OCI-LY1 (cell line): ENCODE data around the gene VCL.

Experiments used
- H2AFZ ChIP-seq: fragments of 200-600 bp; sonication (generic), shearing (Covaris generic); 2 replicates; pipeline ENCODE4 v1.6.0; 2014; ENCODE audit warnings: antibody characterized with exemption, mild to moderate bottlenecking, low read length
- H3F3A ChIP-seq: fragments of 200-600 bp; sonication (generic), shearing (Covaris generic); 2 replicates; pipeline ENCODE4 v1.6.0; 2014; ENCODE audit warnings: mild to moderate bottlenecking, antibody characterized with exemption, low read length, moderate library complexity; ENCODE audit not compliant: insufficient read depth
- H3K27ac ChIP-seq: fragments of 200-600 bp; sonication (generic); 2 replicates; pipeline ENCODE4 v1.5.1; 2014; ENCODE audit warnings: low read length, mixed run types, mild to moderate bottlenecking, low read depth; ENCODE audit not compliant: poor library complexity, severe bottlenecking
- H3K27me3 ChIP-seq: fragments of 200-600 bp; sonication (generic); 2 replicates; pipeline ENCODE4 v1.6.0; 2014; ENCODE audit warnings: antibody characterized with exemption, mild to moderate bottlenecking, low read length, moderate library complexity; ENCODE audit not compliant: insufficient read depth
- H3K36me3 ChIP-seq: fragments of 200-600 bp; sonication (generic); 2 replicates; pipeline ENCODE4 v1.6.1; 2014; ENCODE audit warnings: mild to moderate bottlenecking, antibody characterized with exemption, low read length, moderate library complexity, mixed read lengths; ENCODE audit not compliant: insufficient read depth
- H3K4me1 ChIP-seq: fragments of 200-600 bp; sonication (generic); 2 replicates; pipeline ENCODE4 v1.5.1; 2014; ENCODE audit warnings: mild to moderate bottlenecking, low read length, moderate library complexity; ENCODE audit not compliant: insufficient read depth, severe bottlenecking
- H3K4me2 ChIP-seq: fragments of 200-600 bp; sonication (generic), shearing (Covaris generic); 2 replicates; pipeline ENCODE4 v1.6.1; 2014; ENCODE audit warnings: low read length
- H3K4me3 ChIP-seq: fragments of 200-600 bp; sonication (generic); 2 replicates; pipeline ENCODE4 v1.5.1; 2014; ENCODE audit warnings: low read length, low read depth, mild to moderate bottlenecking, mixed read lengths; ENCODE audit not compliant: poor library complexity, severe bottlenecking
- H3K79me2 ChIP-seq: fragments of 200-600 bp; shearing (Covaris generic); 2 replicates; pipeline ENCODE4 v1.6.1; 2016; ENCODE audit warnings: mixed run types, low read length, mixed read lengths; ENCODE audit not compliant: insufficient read depth
- H3K9ac ChIP-seq: fragments of 200-600 bp; sonication (generic), shearing (Covaris generic); 2 replicates; pipeline ENCODE4 v1.6.1; 2014; ENCODE audit warnings: mild to moderate bottlenecking, low read length, mixed read lengths
- H3K9me2 ChIP-seq: fragments of 200-600 bp; sonication (generic), shearing (Covaris generic); 2 replicates; pipeline ENCODE4 v1.6.1; 2014; ENCODE audit warnings: low read depth, mild to moderate bottlenecking, low read length, mixed read lengths
- H3K9me3 ChIP-seq: fragments of 200-600 bp; shearing (Covaris generic); 2 replicates; pipeline ENCODE4 v1.6.1; 2014; ENCODE audit warnings: low read length, mixed read lengths
- H4K20me1 ChIP-seq: fragments of 200-600 bp; sonication (generic), shearing (Covaris generic); 2 replicates; pipeline ENCODE4 v1.6.0; 2016; ENCODE audit warnings: mild to moderate bottlenecking, low read length; ENCODE audit not compliant: insufficient read depth
- EZH2 ChIP-seq: fragments of 200-600 bp; sonication (generic), shearing (Covaris generic); IDR thresholded peaks from 2 replicates; pipeline ENCODE4 v1.8.0; 2017; ENCODE audit warnings: borderline replicate concordance, mixed run types, mild to moderate bottlenecking, antibody characterized with exemption, low read length, moderate library complexity, mixed read lengths
- TF ChIP-seq, protein P1 (sequence below): fragments of 200-600 bp; sonication (generic), shearing (Covaris generic); IDR thresholded peaks from 2 replicates; pipeline ENCODE4 v1.5.1; 2017; ENCODE audit warnings: mild to moderate bottlenecking, antibody characterized with exemption, low read length, moderate library complexity, mixed read lengths

The VCL gene

GRCh38 chr10:74021248-74022055, 23.5 kb downstream of the VCL start:
- Histone ChIP-seq H3K36me3 (no peaks in the 10 kb centered on the region; the same call in 1 of the 2 replicates), H3K79me2 (no peaks in the 10 kb centered on the region), H4K20me1 (no peaks in the 10 kb centered on the region), H3K9ac (no peak overlapping the region), H2AFZ (no peak overlapping the region), H3F3A (no peaks in the 10 kb centered on the region), H3K9me2 (no peaks in the 10 kb centered on the region), H3K9me3 (no peaks in the 10 kb centered on the region), H3K4me1 (no peaks in the 10 kb centered on the region), H3K4me3 (no peak overlapping the region), H3K4me2 (no peak overlapping the region), H3K27me3 (no peaks in the 10 kb centered on the region), H3K27ac (no peak overlapping the region)
- TF ChIP-seq, protein P1, sequence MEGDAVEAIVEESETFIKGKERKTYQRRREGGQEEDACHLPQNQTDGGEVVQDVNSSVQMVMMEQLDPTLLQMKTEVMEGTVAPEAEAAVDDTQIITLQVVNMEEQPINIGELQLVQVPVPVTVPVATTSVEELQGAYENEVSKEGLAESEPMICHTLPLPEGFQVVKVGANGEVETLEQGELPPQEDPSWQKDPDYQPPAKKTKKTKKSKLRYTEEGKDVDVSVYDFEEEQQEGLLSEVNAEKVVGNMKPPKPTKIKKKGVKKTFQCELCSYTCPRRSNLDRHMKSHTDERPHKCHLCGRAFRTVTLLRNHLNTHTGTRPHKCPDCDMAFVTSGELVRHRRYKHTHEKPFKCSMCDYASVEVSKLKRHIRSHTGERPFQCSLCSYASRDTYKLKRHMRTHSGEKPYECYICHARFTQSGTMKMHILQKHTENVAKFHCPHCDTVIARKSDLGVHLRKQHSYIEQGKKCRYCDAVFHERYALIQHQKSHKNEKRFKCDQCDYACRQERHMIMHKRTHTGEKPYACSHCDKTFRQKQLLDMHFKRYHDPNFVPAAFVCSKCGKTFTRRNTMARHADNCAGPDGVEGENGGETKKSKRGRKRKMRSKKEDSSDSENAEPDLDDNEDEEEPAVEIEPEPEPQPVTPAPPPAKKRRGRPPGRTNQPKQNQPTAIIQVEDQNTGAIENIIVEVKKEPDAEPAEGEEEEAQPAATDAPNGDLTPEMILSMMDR = no peak
- TF ChIP-seq EZH2 = no peak

- Histone ChIP-seq H3K36me3 (no peaks in the 10 kb centered on the region; the same call in 1 of the 2 replicates), H3K27ac (no peak overlapping the region), H3K9me3 (no peaks in the 10 kb centered on the region), H3K9ac (no peak overlapping the region), H3K27me3 (no peaks in the 10 kb centered on the region), H3F3A (no peaks in the 10 kb centered on the region), H3K79me2 (no peaks in the 10 kb centered on the region), H3K4me1 (no peaks in the 10 kb centered on the region), H4K20me1 (no peaks in the 10 kb centered on the region), H3K4me2 (no peak overlapping the region), H3K4me3 (no peak overlapping the region), H2AFZ (no peak overlapping the region), H3K9me2 (no peaks in the 10 kb centered on the region)
- no peak for TF ChIP-seq EZH2
- TF ChIP-seq, protein P1 = no peak
Measured at GRCh38 chr10:74022926-74023629, 25.2 kb downstream of the VCL start.

GRCh38 chr10:74024600-74024999, 26.7 kb downstream of the VCL start:
- H4K20me1 ChIP-seq = no peaks in the 10 kb centered on the region
- no peaks in the 10 kb centered on the region for H3K4me1 ChIP-seq
- H2AFZ ChIP-seq = no peak overlapping the region
- no peaks in the 10 kb centered on the region for H3K9me3 ChIP-seq
- H3K79me2 ChIP-seq = no peaks in the 10 kb centered on the region
- no peaks in the 10 kb centered on the region; the same call in 1 of the 2 replicates for H3K36me3 ChIP-seq
- H3K4me3 ChIP-seq = no peak overlapping the region
- no peaks in the 10 kb centered on the region for H3F3A ChIP-seq
- H3K9me2 ChIP-seq = no peaks in the 10 kb centered on the region
- H3K27me3 ChIP-seq = no peaks in the 10 kb centered on the region
- H3K9ac ChIP-seq = no peak overlapping the region
- H3K27ac ChIP-seq = no peak overlapping the region
- TF ChIP-seq, protein P1 = no peak
- H3K4me2 ChIP-seq = no peak overlapping the region
